Mucosa of descending colon (tissue), 3 donors: ENCODE results near the gene SPATA3. TPM values are rescaled to one million over a fixed set of nuclear protein-coding genes. Genes with fewer than 3 reads are reported as not detected.
"Not testable (repeated sequence)": the region's sequence is repeated elsewhere in the genome, so short reads cannot be mapped to it uniquely, and the experiment has no call there.

Experiments
- ATAC-seq: fragments of 200-7000 bp; cut with Tn5 transposase; one replicate; pipeline ENCODE4 v1.9.1; 2020; ENCODE audit warnings: mild to moderate bottlenecking, moderate library complexity
- DNase-seq, 3 donors: peaks; one replicate each; pipeline ENCODE4 v3.0.0-alpha.2; 2020
- H3K36me3 ChIP-seq: fragments of 200-600 bp; one replicate; pipeline ENCODE4 v1.8.0; 2021; ENCODE audit warnings: low read depth, mild to moderate bottlenecking
- H3K4me1 ChIP-seq: fragments of 200-600 bp; one replicate; pipeline ENCODE4 v1.8.0; 2021; ENCODE audit warnings: low read depth, mild to moderate bottlenecking
- H3K4me3 ChIP-seq: fragments of 200-600 bp; one replicate; pipeline ENCODE4 v1.8.0; 2021; ENCODE audit warnings: mild to moderate bottlenecking
- H3K9me3 ChIP-seq: fragments of 200-600 bp; one replicate; pipeline ENCODE4 v1.8.0; 2021; ENCODE audit warnings: mild to moderate bottlenecking
- CTCF ChIP-seq: fragments of 200-600 bp; IDR thresholded peaks from one replicate; pipeline ENCODE4 v1.8.0; 2022; ENCODE audit warnings: antibody characterized with exemption, mild to moderate bottlenecking
- intact Hi-C, 2 donors: fragments of 100-400 bp; cut with DNase I in 1 of 2; cut with micrococcal nuclease in 1 of 2; formaldehyde crosslinking; loops; one replicate each; pipeline versions ENCODE4 v1.11.0 to v1.11.1; 2022; cut with DNase I, micrococcal nuclease
- total RNA-seq, 3 donors: library from RNA; stranded (reverse); fragmentation: NEBNext Ultra II Directional in 2 of 3; extraction: Animal tissue kit (Norgen Biotek cat#: 25700) in 2 of 3; gene quantifications; one replicate each; pipeline versions ENCODE4 v1.2.1 to v1.2.4, GENCODE V29; 2021 to 2023
- donor health status: DM: no; HTN: no; CAD: no; lungs with moderate emphysema.
- donor health status: DM: no; HTN: no; CAD: no.
- donor health status: DM: no; HTN: yes; CAD: no.

Gene SPATA3
- total RNA-seq, 3 donors from 2014 or later = not detected

DNA sequence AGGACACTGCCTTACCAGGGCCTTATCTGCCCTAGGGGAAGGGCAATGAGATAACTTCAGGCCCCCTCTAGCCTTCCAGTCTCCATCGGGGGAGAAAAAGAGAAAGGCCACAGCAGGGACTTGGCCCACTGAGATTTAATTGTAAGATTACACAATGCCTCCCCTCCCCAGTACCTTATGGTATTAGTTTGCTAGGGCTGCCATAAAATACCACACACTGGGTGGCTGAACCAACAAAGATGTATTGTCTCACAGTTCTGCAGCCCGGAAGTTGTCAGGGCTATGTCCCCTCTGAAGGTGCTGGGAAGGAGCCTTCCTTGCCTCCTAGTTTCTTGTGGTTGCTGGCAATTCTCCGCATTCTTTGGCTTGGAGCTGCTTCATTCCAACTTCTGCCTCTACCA, 34.8 kb upstream of the SPATA3 start:
- Histone ChIP-seq H3K4me3 (no peak overlapping the region), H3K4me1 (no peaks in the 10 kb centered on the region), H3K9me3 (no peaks in the 10 kb centered on the region), H3K36me3 (no peaks in the 10 kb centered on the region)
- ATAC-seq (peak; percentile 84), DNase-seq (no peak)
- TF ChIP-seq CTCF = no peak
- intact Hi-C loops = no loop called here

DNA sequence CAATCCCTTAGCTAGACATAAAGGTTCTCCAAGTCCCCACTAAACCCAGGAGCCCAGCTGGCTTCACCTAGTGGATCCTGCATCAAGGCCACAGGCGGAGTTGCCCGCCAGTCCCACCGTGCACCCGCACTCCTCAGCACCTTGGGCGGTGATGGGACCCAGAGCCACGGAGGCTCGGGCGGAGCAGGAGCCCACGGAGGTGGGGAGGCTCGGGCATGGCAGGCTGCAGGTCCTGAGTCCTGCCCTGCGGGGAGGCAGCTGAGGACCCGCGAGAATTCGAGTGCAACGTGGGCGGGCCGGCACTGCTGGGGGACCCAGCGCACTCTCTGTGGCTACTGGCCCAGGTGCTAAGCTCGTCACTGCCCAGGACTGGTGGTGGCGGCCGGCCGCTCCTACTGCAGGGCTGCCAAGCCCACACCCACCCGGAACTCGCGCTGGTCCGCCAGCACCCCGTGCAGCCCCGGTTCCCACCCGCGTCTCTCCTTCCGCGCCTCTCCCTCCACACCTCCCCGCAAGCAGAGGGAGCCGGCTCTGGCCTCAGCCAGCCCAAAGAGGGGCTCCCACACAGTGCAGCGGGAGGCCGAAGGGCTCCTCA, 31.7 kb upstream of the SPATA3 start:
- ATAC-seq (no peak), DNase-seq (no peak)
- no peak for TF ChIP-seq CTCF
- no peak overlapping the region for H3K4me3 ChIP-seq
- H3K36me3 ChIP-seq = no peaks in the 10 kb centered on the region
- H3K4me1 ChIP-seq = no peaks in the 10 kb centered on the region
- intact Hi-C loops = no loop called here
- H3K9me3 ChIP-seq = no peaks in the 10 kb centered on the region

- intact Hi-C loops = no loop called here
- DNase-seq (no peak), ATAC-seq (no peak)
- H3K9me3 ChIP-seq = no peaks in the 10 kb centered on the region
- no peaks in the 10 kb centered on the region for H3K36me3 ChIP-seq
- H3K4me1 ChIP-seq = no peaks in the 10 kb centered on the region
- no peak for TF ChIP-seq CTCF
- H3K4me3 ChIP-seq = no peak overlapping the region
These were observed 28.8 kb upstream of the SPATA3 start for GRCh38 chr2:230967113-230967512.

GRCh38 chr2:230968314-230968713, 27.6 kb upstream of the SPATA3 start:
- intact Hi-C loops = not testable (repeated sequence)

GRCh38 chr2:230968921-230969658, 26.8 kb upstream of the SPATA3 start:
- H3K9me3 ChIP-seq = no peaks in the 10 kb centered on the region
- H3K4me3 ChIP-seq = no peak overlapping the region
- DNase-seq = no peak
- intact Hi-C loops = no loop called here
- no peaks in the 10 kb centered on the region for H3K4me1 ChIP-seq
- H3K36me3 ChIP-seq = no peaks in the 10 kb centered on the region
- peak; percentile 44 for ATAC-seq
- no peak for TF ChIP-seq CTCF

More at GRCh38 chr2:230968314-230968713, 27.6 kb upstream of the SPATA3 start:
- ATAC-seq, H3K4me3 ChIP-seq, H3K4me1 ChIP-seq, H3K36me3 ChIP-seq, H3K9me3 ChIP-seq, DNase-seq: not testable (repeated sequence)

GRCh38 chr2:230969659-230970015, 26.3 kb upstream of the SPATA3 start:
- TF ChIP-seq CTCF = no peak
- H3K4me3 ChIP-seq = no peak overlapping the region
- H3K4me1 ChIP-seq = no peaks in the 10 kb centered on the region
- no peaks in the 10 kb centered on the region for H3K9me3 ChIP-seq
- ATAC-seq (no peak), DNase-seq (no peak)
- intact Hi-C loops = no loop called here
- no peaks in the 10 kb centered on the region for H3K36me3 ChIP-seq
